Fibroblast of mammary gland (primary cell): ENCODE measurements around the gene CD52.

Experiments used
- DNase-seq: peaks from one replicate; pipeline ENCODE4 v3.0.0-alpha.2; 2010; ENCODE audit warnings: low read depth
- H3K4me3 ChIP-seq: 2 replicates; pipeline ENCODE4 v1.5.1; 2011; ENCODE audit warnings: low read depth, mild to moderate bottlenecking, low read length, moderate library complexity; ENCODE audit not compliant: control insufficient read depth
- TF ChIP-seq, protein P1 (sequence below): conservative IDR thresholded peaks from 2 replicates; pipeline ENCODE4 v1.5.1; 2011; ENCODE audit warnings: low read depth, low read length, inconsistent platforms; ENCODE audit not compliant: control insufficient read depth, insufficient read depth

Gene CD52

DNA sequence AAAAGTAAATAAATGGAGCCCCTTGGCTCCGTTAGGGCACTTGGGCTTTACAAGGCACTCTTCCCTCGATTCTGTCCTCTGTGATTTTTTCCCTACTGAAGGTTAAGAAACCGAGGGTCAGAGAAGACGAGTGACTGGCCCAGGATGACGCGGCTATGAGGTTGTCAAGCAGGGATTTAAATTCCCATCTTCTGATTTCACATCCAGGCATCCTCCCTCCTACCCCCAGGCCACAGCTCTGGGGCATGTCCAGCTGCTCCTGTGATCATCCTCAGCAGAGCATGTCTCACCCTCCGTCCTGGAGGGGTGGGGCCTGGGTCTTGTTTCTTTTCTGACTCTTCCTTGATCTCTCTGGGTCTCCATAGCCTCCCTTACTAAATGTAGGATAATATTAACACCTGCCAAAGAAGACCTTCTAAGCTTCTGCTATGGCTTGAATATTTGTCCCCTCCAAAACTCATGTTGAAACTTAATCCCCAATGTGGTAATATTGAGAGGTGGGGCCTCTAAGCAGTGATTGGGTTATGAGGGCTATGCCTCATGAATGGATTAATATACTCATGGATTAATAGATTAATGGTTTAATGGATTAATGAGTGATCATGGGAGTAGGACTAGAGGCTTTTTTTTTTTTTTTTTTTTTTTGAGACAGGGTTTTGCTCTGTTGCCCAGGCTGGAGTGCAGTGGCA, 31.6 kb downstream of the CD52 start:
- peak; percentile 79 for DNase-seq
- TF ChIP-seq, protein P1, sequence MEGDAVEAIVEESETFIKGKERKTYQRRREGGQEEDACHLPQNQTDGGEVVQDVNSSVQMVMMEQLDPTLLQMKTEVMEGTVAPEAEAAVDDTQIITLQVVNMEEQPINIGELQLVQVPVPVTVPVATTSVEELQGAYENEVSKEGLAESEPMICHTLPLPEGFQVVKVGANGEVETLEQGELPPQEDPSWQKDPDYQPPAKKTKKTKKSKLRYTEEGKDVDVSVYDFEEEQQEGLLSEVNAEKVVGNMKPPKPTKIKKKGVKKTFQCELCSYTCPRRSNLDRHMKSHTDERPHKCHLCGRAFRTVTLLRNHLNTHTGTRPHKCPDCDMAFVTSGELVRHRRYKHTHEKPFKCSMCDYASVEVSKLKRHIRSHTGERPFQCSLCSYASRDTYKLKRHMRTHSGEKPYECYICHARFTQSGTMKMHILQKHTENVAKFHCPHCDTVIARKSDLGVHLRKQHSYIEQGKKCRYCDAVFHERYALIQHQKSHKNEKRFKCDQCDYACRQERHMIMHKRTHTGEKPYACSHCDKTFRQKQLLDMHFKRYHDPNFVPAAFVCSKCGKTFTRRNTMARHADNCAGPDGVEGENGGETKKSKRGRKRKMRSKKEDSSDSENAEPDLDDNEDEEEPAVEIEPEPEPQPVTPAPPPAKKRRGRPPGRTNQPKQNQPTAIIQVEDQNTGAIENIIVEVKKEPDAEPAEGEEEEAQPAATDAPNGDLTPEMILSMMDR, result no peak
- H3K4me3 ChIP-seq, result no peak overlapping the region

DNA sequence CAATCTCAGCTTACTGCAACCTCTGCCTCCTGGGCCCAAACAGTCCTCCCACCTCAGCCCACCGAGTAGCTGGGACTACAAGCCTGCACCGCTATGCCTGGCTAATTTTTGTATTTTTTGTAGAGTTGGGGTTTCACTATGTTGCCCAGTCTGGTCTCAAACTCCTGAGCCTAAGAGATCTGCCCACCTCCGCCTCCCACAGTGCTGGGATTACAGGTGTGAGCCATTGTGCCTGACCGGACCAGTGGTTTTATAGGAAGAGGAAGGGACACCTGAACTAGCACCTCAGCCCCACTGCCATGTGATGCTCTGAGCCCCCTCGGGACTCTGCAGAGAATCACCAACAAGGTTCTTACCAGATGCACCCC, 32.1 kb downstream of the CD52 start:
- no peak overlapping the region for H3K4me3 ChIP-seq
- TF ChIP-seq, protein P1, result no peak
- no peak for DNase-seq

DNA sequence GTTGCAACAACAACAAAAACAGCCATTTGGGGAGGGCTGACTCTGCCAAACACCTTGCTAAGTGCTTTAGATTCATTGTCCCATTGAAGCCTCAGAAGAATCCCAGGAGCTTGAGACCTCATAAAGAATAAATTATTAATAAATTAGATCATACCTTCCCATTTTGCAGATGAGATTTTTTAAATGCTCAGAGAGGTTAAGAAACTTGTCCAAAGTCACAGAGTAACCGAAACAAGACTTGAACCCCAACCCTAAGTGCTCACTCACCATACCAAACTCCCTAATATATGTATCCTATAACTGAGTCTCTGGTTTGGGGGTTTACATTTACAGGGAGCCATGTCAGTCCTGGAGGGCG, 32.6 kb downstream of the CD52 start:
- DNase-seq, result no peak
- H3K4me3 ChIP-seq, result no peak overlapping the region
- TF ChIP-seq, protein P1, result no peak

DNA sequence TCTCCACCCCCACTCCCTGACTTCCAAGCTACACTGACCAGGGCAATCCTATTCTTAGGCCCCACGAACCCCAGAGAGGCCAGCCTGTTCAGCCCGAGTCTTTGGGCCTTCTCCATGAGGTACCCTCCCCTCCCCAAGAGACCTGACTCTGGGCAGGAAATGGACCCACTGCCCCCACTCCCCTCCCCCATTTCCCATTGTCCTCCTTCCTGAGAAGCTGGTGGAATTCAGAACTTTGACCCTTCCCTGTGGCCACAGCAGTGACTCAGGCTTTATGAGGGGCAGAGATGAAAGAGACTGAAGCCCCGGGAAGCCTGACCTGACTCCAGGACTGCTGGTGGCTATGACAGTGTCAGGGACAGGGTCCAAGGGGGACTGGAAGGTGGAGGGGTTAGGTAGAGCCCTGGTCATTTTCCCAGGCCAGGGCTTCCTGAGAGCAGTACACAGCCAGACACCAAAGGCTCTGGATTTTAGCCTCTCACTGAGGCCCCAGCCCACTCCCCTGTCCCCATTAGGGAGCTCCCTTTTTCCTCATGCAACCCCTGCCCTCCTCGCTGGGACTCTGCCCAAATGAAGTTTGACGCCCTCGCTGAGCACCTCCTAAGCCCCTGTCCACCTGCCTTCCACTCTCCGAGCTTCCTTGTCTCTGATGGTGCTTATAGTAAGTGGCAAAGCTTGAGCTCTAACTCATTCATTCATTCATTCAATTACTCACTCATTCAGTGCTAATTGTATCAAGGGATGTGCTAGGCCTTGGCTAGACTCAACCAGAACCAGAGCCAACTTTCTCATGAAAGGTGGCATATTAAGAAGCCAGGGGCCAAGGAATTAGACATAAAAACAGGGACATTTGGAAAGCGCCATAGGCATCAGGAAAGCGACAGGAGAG, 33.2 kb downstream of the CD52 start:
- H3K4me3 ChIP-seq, result no peak overlapping the region
- peak; percentile 15 for DNase-seq
- TF ChIP-seq, protein P1, result no peak

DNA sequence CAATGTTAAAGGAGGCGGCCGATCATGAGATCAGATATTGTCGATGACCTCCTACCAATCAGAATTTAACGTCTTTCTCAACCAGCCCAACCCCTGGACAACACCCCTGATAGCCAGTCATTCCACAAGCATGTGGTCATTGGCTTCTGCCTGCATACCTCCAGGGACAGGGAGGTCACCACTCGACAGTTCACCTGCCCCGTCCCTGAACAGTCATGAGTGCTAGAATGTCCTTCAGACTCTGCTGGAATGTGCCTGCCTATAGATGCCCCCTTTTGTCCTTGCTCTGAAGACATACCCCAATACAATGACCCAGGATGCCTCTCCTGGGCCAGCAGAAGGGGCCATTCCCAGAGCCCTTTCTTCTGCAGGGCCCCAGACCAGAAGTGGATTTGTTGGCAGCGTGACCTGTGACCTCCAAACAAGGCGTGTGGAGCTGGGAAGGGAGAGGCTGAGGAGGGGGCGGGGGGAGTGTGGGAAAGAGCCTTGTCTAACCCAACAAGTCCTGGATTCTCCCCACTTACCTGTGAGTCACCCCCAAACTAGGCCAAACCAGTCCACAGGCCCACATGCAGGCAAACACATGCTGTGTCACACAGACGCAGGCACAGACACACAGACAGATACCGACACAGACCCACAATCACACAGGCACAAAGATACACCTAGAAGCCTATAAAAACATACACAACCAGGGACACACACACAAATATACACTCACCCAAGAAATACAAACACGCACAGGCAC, 34.0 kb downstream of the CD52 start:
- H3K4me3 ChIP-seq, result no peak overlapping the region
- TF ChIP-seq, protein P1, result no peak
- DNase-seq, result peak; percentile 53

DNA sequence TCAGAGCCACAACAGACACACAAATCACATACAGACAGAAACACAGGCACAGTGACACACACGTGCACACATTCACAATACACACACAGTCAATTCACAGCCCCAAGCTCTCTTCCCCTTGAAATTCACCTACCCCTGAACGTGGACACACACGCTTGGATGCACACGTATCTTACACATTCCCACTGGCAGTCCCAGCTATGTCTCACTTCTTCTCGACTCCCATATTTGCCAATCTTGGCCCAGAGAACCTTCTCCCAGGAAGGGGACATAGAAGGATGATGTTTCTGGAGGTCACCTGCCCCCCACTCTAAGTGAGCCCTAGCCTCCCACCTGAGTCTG, 34.6 kb downstream of the CD52 start:
- no peak for DNase-seq
- TF ChIP-seq, protein P1, result no peak
- H3K4me3 ChIP-seq, result no peak overlapping the region
